Endodermal cell (in vitro differentiated cells): ENCODE measurements around the gene LHPP. TPM values are rescaled to one million over a fixed set of nuclear protein-coding genes. Genes with fewer than 3 reads are reported as not detected.

Source experiments
- DNase-seq: peaks from one replicate; pipeline ENCODE4 v3.0.0-alpha.2; 2017
- H3K27ac ChIP-seq: 2 replicates; pipeline ENCODE4 v1.5.1; 2013; ENCODE audit warnings: mild to moderate bottlenecking, low read depth, low read length, moderate library complexity
- H3K27me3 ChIP-seq: 2 replicates; pipeline ENCODE4 v1.6.1; 2013; ENCODE audit warnings: mild to moderate bottlenecking, low read length, moderate library complexity; ENCODE audit not compliant: insufficient read depth, control insufficient read depth, poor library complexity, severe bottlenecking
- H3K36me3 ChIP-seq: 2 replicates; pipeline ENCODE4 v1.7.0; 2013; ENCODE audit warnings: mild to moderate bottlenecking, low read length, moderate library complexity; ENCODE audit not compliant: control insufficient read depth, insufficient read depth
- H3K4me1 ChIP-seq: one replicate; pipeline ENCODE4 v1.7.0; 2013; ENCODE audit warnings: low read length; ENCODE audit not compliant: control insufficient read depth, insufficient read depth
- H3K4me3 ChIP-seq: 2 replicates; pipeline ENCODE4 v1.5.1; 2013; ENCODE audit warnings: mild to moderate bottlenecking, low read length, moderate library complexity
- H3K9ac ChIP-seq: 2 replicates; pipeline ENCODE4 v1.6.1; 2013; ENCODE audit warnings: mild to moderate bottlenecking, low read length, moderate library complexity; ENCODE audit not compliant: poor library complexity, severe bottlenecking; ENCODE audit errors: extremely low read depth
- H3K9me3 ChIP-seq: 2 replicates; pipeline ENCODE4 v1.6.1; 2013; ENCODE audit warnings: mild to moderate bottlenecking, low read length, moderate library complexity; ENCODE audit not compliant: control insufficient read depth
- H3K27ac Mint-ChIP-seq: 2 replicates; pipeline ENCODE4 v1.8.0; 2020; ENCODE audit warnings: mixed read lengths
- H3K27me3 Mint-ChIP-seq: 2 replicates; pipeline ENCODE4 v1.8.0; 2021; ENCODE audit warnings: mild to moderate bottlenecking, mixed read lengths; ENCODE audit not compliant: insufficient read depth
- H3K36me3 Mint-ChIP-seq: 2 replicates; pipeline ENCODE4 v1.8.0; 2020; ENCODE audit warnings: low read depth, mixed read lengths
- H3K4me1 Mint-ChIP-seq: 2 replicates; pipeline ENCODE4 v1.8.0; 2020; ENCODE audit warnings: mixed read lengths
- H3K4me3 Mint-ChIP-seq: 2 replicates; pipeline ENCODE4 v1.8.0; 2020; ENCODE audit warnings: mild to moderate bottlenecking, moderate library complexity, mixed read lengths
- H3K9me3 Mint-ChIP-seq: 2 replicates; pipeline ENCODE4 v1.8.0; 2020; ENCODE audit warnings: mild to moderate bottlenecking, mixed read lengths
- WGBS, 2 experiments: methylation state at CpG; one replicate each; pipeline versions ENCODE4 v1.1.5 to v1.1.7; 2013; ENCODE audit warnings: missing lambda C conversion rate in 2 of 2, mixed read lengths in 1 of 2; ENCODE audit not compliant: insufficient coverage in 1 of 2, insufficient read length in 1 of 2; 5-methylcytosine and 5-hydroxymethylcytosine counted together
- total RNA-seq, 2 donors: library from RNA; stranded (reverse); fragmentation: NEBNext Ultra II Directional in 1 of 2; extraction: Animal tissue kit (Norgen Biotek cat#: 25700) in 1 of 2; gene quantifications; 2 replicates in 1 of 2; 3 replicates in 1 of 2; pipeline ENCODE4 v1.2.1, GENCODE V29; 2021
- TF ChIP-seq, protein P1 (sequence below): fragments of 200-600 bp; sonication (generic); conservative IDR thresholded peaks from 2 replicates; pipeline ENCODE4 v1.5.0; 2021; ENCODE audit warnings: antibody characterized with exemption, mild to moderate bottlenecking

Gene LHPP
- total RNA-seq, 2 donors from 2014 or later, result 23.3 to 24.8 TPM

DNA sequence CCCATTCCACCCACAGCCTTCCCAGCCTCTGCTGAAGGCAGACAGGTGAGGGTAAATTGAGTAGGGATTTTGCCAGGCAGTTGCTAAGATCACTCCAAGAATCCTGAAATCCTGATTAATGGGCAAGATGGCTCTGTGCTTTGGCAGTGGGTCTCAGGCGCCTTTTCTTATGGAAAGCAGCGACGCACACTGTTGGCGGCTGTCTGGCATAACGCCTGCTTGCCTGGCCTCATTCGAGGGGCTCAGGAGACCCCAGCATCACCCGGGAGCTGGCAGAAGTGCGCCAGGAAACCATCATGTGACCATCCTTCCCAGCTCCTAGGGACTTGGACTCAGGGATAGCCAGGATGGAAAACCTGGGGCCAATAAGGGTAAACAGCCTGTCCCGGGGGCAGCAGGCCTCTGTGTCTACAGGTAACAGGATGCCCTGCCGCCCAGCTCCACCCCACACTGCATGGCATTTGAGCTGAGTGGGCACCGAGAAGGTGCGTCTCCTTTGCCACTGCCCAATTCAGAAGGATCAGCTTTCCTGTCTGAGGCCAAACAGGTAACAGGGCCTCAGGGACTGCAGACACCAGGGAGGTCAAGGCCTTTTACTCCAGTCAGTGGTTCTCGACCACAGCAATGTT, 184.0 kb downstream of the LHPP start:
- TF ChIP-seq, protein P1, sequence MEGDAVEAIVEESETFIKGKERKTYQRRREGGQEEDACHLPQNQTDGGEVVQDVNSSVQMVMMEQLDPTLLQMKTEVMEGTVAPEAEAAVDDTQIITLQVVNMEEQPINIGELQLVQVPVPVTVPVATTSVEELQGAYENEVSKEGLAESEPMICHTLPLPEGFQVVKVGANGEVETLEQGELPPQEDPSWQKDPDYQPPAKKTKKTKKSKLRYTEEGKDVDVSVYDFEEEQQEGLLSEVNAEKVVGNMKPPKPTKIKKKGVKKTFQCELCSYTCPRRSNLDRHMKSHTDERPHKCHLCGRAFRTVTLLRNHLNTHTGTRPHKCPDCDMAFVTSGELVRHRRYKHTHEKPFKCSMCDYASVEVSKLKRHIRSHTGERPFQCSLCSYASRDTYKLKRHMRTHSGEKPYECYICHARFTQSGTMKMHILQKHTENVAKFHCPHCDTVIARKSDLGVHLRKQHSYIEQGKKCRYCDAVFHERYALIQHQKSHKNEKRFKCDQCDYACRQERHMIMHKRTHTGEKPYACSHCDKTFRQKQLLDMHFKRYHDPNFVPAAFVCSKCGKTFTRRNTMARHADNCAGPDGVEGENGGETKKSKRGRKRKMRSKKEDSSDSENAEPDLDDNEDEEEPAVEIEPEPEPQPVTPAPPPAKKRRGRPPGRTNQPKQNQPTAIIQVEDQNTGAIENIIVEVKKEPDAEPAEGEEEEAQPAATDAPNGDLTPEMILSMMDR, result no peak
- Mint-ChIP-seq H3K27me3 (no peaks in the 10 kb centered on the region), H3K36me3 (no peaks in the 10 kb centered on the region), H3K27ac (no peak overlapping the region), H3K4me1 (peaks cover 24% of the 10 kb centered on the region), H3K9me3 (no peaks in the 10 kb centered on the region), H3K4me3 (no peak overlapping the region)
- H3K9me3 ChIP-seq, result no peaks in the 10 kb centered on the region
- H3K4me1 ChIP-seq, result peaks cover 4% of the 10 kb centered on the region
- H3K9ac ChIP-seq, result no peak overlapping the region
- H3K27me3 ChIP-seq, result no peaks in the 10 kb centered on the region
- peaks cover 3% of the 10 kb centered on the region for H3K36me3 ChIP-seq
- 94 to 95% methylated on average over 6 to 13 of the region's 13 CpGs for WGBS, 2 experiments
- peak overlapping the region; percentile 17 for H3K27ac ChIP-seq
- no peak for DNase-seq
- H3K4me3 ChIP-seq, result no peak overlapping the region

DNA sequence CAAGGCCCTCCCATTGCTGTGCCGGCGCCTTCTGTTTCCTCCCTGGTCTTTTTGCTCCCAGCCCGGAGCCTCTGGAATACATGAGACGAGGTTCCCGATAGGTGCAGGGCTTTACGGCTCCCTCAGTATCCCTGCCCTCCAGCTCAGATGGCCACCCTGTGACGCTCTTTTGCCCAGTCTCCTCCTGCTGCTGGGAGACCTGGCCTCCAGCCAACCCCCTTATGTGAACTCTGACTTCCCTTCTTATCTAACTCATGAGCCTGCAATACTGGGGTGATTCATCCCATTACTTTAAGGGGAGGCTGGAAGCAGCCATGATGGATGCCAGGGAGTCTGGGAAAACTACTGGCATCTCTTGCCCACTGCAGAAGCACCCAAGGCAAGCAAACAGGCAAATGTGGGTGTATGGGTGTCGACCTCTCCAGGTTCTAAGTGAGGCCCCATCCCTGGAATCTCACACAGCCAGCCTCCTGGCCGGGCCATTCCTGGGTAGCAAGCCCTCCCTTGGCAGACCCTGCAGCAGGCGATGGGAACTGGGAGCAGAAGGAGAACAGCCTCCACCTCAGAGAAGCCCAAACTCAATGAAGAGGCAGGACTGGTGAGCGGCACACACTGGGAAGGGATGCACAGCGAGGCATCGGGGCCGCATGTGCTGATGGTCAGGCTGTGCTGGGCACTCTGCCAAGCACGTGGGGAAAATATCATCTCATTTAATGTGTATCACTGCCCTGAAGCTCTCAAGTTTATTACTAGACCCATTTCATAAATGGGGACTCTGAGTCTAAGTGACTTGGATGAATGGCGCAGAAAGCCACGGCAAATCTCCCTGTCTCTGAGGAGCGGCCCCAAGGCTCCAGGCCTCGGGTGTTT, 185.1 kb downstream of the LHPP start:
- H3K36me3 ChIP-seq, result peaks cover 3% of the 10 kb centered on the region
- Mint-ChIP-seq H3K9me3 (no peaks in the 10 kb centered on the region), H3K27ac (peak overlapping the region; percentile 35), H3K4me3 (no peak overlapping the region), H3K4me1 (peaks cover 16% of the 10 kb centered on the region), H3K27me3 (no peaks in the 10 kb centered on the region), H3K36me3 (no peaks in the 10 kb centered on the region)
- no peak overlapping the region for H3K27ac ChIP-seq
- 93 to 94% methylated on average over 10 to 19 of the region's 19 CpGs for WGBS, 2 experiments
- no peak overlapping the region for H3K9ac ChIP-seq
- no peaks in the 10 kb centered on the region for H3K9me3 ChIP-seq
- H3K27me3 ChIP-seq, result no peaks in the 10 kb centered on the region
- TF ChIP-seq, protein P1, result no peak
- no peak overlapping the region for H3K4me3 ChIP-seq
- H3K4me1 ChIP-seq, result peaks cover 3% of the 10 kb centered on the region
- no peak for DNase-seq

DNA sequence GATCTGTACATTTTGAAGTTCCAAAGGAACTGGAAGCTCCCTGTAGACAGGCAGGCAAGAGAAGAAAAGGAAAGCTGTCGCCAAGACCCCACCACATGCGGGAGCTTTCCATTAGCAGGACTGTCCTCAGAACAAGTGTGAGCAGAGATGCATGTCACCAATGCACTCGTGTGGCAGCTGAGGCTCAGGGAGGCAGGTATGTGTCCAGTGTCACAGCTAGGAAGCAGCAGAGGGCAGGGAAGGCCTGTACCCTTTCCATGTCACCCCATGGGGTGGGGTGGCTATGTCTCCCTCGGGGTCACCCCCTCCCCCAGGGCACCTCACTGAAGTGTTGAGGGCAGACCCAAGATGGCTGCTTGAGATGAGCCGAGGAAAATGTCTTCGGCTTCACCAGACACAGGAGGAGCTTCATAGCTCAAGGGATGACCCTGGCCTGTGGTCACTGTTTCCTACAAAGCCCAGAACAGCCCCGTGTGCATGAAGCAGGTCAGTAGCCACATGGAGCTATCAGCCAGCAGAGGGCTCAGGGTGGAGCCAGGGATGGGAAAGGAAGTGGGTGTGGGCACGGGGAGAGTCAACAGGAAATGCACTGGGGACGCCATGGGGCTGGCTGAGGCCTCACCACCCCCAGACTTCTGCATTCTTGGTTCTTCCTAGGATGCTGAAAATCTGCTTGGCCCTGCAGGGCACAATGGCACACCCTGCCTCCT, 186.0 kb downstream of the LHPP start:
- 86 to 91% methylated on average over 6 to 9 of the region's 9 CpGs for WGBS, 2 experiments
- Histone ChIP-seq H3K27me3 (no peaks in the 10 kb centered on the region), H3K4me1 (no peaks in the 10 kb centered on the region), H3K9ac (no peak overlapping the region), H3K4me3 (no peak overlapping the region), H3K9me3 (no peaks in the 10 kb centered on the region), H3K36me3 (peaks cover 3% of the 10 kb centered on the region), H3K27ac (no peak overlapping the region)
- H3K36me3 Mint-ChIP-seq, result no peaks in the 10 kb centered on the region
- peaks cover 9% of the 10 kb centered on the region for H3K4me1 Mint-ChIP-seq
- peak; percentile 74 for DNase-seq
- no peaks in the 10 kb centered on the region for H3K9me3 Mint-ChIP-seq
- TF ChIP-seq, protein P1, result peak; percentile 57
- no peaks in the 10 kb centered on the region for H3K27me3 Mint-ChIP-seq
- peak overlapping the region; percentile 64 for H3K27ac Mint-ChIP-seq
- no peak overlapping the region for H3K4me3 Mint-ChIP-seq
